Psoas muscle (tissue), 8 donors: Measurements from ENCODE around the gene TPMT. TPM values are rescaled to one million over a fixed set of nuclear protein-coding genes. Genes with fewer than 3 reads are reported as not detected.

Experiments used
- ATAC-seq, 4 donors: fragments of 200-7000 bp; cut with Tn5 transposase; one replicate each; pipeline ENCODE4 v1.9.1; 2020; ENCODE audit warnings: moderate library complexity in 3 of 4, mild to moderate bottlenecking in 2 of 4
- DNase-seq, 2 donors: peaks; one replicate each; pipeline ENCODE4 v3.0.0-alpha.2; 2020
- H3K27ac ChIP-seq: fragments of 200-600 bp; one replicate; pipeline ENCODE4 v1.8.0; 2022
- H3K27me3 ChIP-seq, 3 donors: fragments of 200-600 bp in 1 of 3; one replicate each; pipeline versions ENCODE4 v1.6.1 to v1.8.0; 2013 to 2022; ENCODE audit warnings: low read length in 2 of 3, mild to moderate bottlenecking in 2 of 3, moderate library complexity in 1 of 3; ENCODE audit not compliant: insufficient read depth in 3 of 3
- H3K36me3 ChIP-seq, 2 donors: fragments of 200-600 bp in 1 of 2; one replicate each; pipeline versions ENCODE4 v1.6.1 to v1.8.0; 2013 to 2022; ENCODE audit warnings: low read depth in 1 of 2, mild to moderate bottlenecking in 1 of 2, moderate library complexity in 1 of 2; ENCODE audit not compliant: insufficient read depth in 1 of 2
- H3K4me1 ChIP-seq: fragments of 200-600 bp; one replicate; pipeline ENCODE4 v1.8.0; 2022
- H3K4me3 ChIP-seq: fragments of 200-600 bp; one replicate; pipeline ENCODE4 v1.8.0; 2022; ENCODE audit warnings: mild to moderate bottlenecking
- H3K9me3 ChIP-seq: fragments of 200-600 bp; one replicate; pipeline ENCODE4 v1.8.0; 2022
- WGBS, 3 donors: extraction: QIAGEN DNeasy Blood & Tissue Kit; methylation state at CpG; one replicate each; pipeline versions ENCODE4 v1.1.6 to v1.1.7; 2013; 5-methylcytosine and 5-hydroxymethylcytosine counted together
- intact Hi-C, 2 donors: fragments of 100-400 bp; cut with DNase I; formaldehyde crosslinking; loops; one replicate each; pipeline versions ENCODE4 v1.11.0 to v1.14.2; 2022
- long read RNA-seq, 2 donors: library from polyadenylated mRNA; unstranded; transcript quantifications; one replicate each; pipeline ENCODE4 v2.0.0, GENCODE V29; 2021
- polyA plus RNA-seq, 3 donors: library from polyadenylated mRNA; stranded (reverse); fragments of 200-250 nt; gene quantifications; one replicate each; pipeline ENCODE4 v1.2.3, GENCODE V29; 2013
- total RNA-seq, 4 donors: library from RNA; stranded (reverse); fragmentation: NEBNext Ultra II Directional in 2 of 4; extraction: Animal tissue kit (Norgen Biotek cat#: 25700) in 2 of 4; gene quantifications; one replicate each; pipeline versions ENCODE4 v1.2.1 to v1.2.4, GENCODE V29; 2021 to 2023
- TF ChIP-seq, protein P1 (sequence below): fragments of 200-600 bp; IDR thresholded peaks from one replicate; pipeline ENCODE4 v1.8.0; 2022; ENCODE audit warnings: antibody characterized with exemption
- donor health status: healthy with polysubstance abuse.
- donor health status: DM: no; HTN: no; CAD: no; lungs with moderate emphysema.
- donor health status: Bipolar disorder and iron deficiency.
- donor health status: healthy.
- donor health status: DM: yes; HTN: yes; CAD: no.
- donor health status: DM: no; HTN: no; CAD: no.
- donor health status: DM: no; HTN: no; CAD: no.
- donor health status: DM: yes; HTN: yes; CAD: no.

Gene TPMT
- total RNA-seq (10 to 100 TPM in 1 of 4 donors, 1 to 10 TPM in 3; 7.9 to 10.3 (median 9.5) TPM), polyA plus RNA-seq (10 to 100 TPM in 2 of 3 donors, 1 to 10 TPM in 1; 8.2 to 19.3 (median 16.6) TPM)
- long read RNA-seq, donor 1, transcript TPMT-201 (9 exons, 3,181 nt) = major isoform, 18 of 18 reads
- long read RNA-seq, donor 1, partial matches to known transcripts = 0 of 18 reads
- long read RNA-seq, donor 1, other reads (novel, unspliced or antisense) = 0 of 18 reads
- long read RNA-seq, donor 2, transcript TPMT-201 (9 exons, 3,181 nt) = major isoform, 18 of 21 reads
- long read RNA-seq, donor 2, partial matches to known transcripts = 1 of 21 reads
- long read RNA-seq, donor 2, other reads (novel, unspliced or antisense) = 2 of 21 reads

DNA sequence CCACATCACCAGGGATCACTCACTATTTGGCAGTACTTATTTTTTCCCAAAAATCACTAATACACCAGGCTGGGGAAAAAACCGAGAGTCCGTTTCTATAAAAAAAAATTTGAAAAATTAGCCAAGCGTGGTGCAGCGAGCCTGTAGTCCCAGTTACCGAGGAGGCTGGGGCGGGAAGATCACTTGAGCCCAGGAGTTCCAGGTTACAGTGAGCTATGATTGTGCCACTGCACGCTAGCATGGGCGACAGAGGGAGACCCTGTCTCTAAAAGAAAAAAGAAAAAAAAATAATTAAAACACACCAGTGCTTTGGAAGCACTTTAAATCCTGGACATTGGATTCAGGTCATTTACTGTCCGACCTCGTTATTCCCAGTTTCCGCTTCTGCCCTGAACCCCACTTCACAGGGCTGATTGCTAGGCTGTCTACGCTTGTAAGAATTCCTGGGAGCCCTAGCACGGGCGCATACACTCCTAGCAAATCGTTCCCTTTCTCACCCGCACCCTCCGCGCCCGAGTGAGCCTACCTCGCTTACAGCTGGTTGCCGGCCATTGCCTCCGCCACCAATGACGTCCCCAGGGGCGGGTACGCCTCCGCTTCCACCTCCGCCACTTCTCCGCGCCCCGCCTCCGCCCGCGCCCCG is at the start of gene TPMT:
TPMT (minus strand) TSS at position 571 of the 643 bp plus-strand sequence. CDS start 5,950 bp downstream, outside the sequence.
- peak within 1 kb of the TSS; percentile 90 for H3K4me3 ChIP-seq
- 0% methylated on average over 25 to 34 of the region's 34 CpGs for WGBS, 3 donors
- peak within 1 kb of the TSS; percentile 93 for H3K27ac ChIP-seq
- no peaks in the 10 kb centered on the region for H3K27me3 ChIP-seq
- TF ChIP-seq, protein P1, sequence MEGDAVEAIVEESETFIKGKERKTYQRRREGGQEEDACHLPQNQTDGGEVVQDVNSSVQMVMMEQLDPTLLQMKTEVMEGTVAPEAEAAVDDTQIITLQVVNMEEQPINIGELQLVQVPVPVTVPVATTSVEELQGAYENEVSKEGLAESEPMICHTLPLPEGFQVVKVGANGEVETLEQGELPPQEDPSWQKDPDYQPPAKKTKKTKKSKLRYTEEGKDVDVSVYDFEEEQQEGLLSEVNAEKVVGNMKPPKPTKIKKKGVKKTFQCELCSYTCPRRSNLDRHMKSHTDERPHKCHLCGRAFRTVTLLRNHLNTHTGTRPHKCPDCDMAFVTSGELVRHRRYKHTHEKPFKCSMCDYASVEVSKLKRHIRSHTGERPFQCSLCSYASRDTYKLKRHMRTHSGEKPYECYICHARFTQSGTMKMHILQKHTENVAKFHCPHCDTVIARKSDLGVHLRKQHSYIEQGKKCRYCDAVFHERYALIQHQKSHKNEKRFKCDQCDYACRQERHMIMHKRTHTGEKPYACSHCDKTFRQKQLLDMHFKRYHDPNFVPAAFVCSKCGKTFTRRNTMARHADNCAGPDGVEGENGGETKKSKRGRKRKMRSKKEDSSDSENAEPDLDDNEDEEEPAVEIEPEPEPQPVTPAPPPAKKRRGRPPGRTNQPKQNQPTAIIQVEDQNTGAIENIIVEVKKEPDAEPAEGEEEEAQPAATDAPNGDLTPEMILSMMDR = no peak
- ATAC-seq = peak; percentile 3 to 37 (median 19)
- intact Hi-C loops = no loop called here
- peaks cover 0 to under 1% of the 10 kb centered on the region in 2 donors for H3K36me3 ChIP-seq
- DNase-seq = peak in 1 of 2 donors; percentile 19
- H3K9me3 ChIP-seq = no peaks in the 10 kb centered on the region
- H3K4me1 ChIP-seq = peaks cover 17% of the 10 kb centered on the region

DNA sequence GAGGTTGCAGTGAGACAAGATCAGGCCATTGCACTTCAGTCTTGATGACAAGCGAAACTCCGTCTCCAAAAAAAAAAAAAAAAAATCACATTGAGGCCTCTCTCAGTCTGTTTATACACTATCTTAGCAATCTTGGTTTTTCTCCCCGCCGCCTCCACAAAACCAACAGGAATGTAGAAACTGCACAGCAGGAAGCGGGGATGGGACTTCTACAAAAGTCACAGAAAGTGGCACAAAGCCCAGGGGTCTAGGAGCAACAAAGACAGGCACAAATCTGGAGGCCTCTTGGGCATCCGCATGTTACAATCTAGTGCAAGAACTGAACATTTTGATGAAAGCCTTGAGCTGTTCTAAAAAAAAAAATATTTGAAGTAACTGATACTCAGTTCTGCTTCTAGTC is 48.9 kb upstream of the TPMT start:
- WGBS, 3 donors = 97 to 100% (median 97%) methylated on average over 6 of the region's 6 CpGs
- DNase-seq = no peak
- no peak overlapping the region for H3K27ac ChIP-seq
- no peaks in the 10 kb centered on the region for H3K27me3 ChIP-seq
- H3K4me1 ChIP-seq = no peaks in the 10 kb centered on the region
- H3K4me3 ChIP-seq = no peak overlapping the region
- TF ChIP-seq, protein P1 = no peak
- no peak for ATAC-seq
- peaks cover 0 to 76% of the 10 kb centered on the region in 2 donors for H3K36me3 ChIP-seq
- no peaks in the 10 kb centered on the region for H3K9me3 ChIP-seq
- intact Hi-C loops = no loop called here

DNA sequence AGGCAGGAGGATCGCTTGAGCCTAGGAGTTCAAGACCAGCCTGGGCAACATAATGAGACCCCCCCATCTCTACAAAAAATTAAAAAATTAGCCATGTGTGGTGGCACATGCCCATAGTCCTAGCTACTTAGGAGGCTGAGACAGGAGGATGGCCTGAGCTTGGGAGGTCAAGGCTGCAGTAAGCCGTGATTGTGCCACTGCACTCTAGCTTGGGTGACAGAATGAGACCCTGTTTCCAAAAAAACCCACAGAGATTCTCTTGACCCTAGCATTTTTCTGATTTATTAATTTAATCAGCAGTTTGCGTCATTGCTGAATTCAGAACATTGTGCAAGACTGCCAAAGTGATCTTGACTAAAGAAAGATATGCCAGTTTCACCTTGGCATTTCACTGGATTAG is 37.1 kb upstream of the TPMT start:
- TF ChIP-seq, protein P1 = no peak
- WGBS, 3 donors = 96 to 99% (median 98%) methylated on average over 3 of the region's 3 CpGs
- H3K36me3 ChIP-seq = peaks cover 0 to 54% of the 10 kb centered on the region in 2 donors
- H3K4me1 ChIP-seq = no peaks in the 10 kb centered on the region
- no peaks in the 10 kb centered on the region for H3K27me3 ChIP-seq
- H3K27ac ChIP-seq = no peak overlapping the region
- no peak for ATAC-seq
- DNase-seq = no peak
- H3K4me3 ChIP-seq = no peak overlapping the region
- intact Hi-C loops = no loop called here
- no peaks in the 10 kb centered on the region for H3K9me3 ChIP-seq

DNA sequence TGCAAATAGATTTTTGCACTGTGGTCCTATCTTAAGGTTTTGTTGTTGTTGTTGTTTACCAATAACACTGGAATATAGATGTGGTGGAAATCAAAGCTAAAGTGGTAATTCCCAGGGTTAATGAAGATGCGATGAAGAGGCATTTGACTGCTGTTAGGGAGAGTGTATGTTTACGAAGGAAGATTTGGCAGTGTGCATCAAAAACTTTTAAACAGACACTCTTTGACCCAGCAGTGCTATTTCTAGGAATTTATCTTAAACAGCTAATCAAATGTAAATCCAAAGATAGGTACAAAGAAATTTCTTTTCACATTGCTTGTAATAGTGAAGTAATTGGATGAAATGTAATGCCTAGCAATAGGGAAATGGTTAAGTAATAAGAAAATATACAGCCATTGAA is 34.3 kb upstream of the TPMT start:
- peaks cover 0 to 52% of the 10 kb centered on the region in 2 donors for H3K36me3 ChIP-seq

More for the DNA sequence above, 34.3 kb upstream of the TPMT start:
- Histone ChIP-seq H3K4me3 (no peak overlapping the region), H3K9me3 (no peaks in the 10 kb centered on the region), H3K27ac (no peak overlapping the region), H3K4me1 (no peaks in the 10 kb centered on the region), H3K27me3 (no peaks in the 10 kb centered on the region)
- intact Hi-C loops = no loop called here
- 93 to 99% (median 99%) methylated on average over 2 of the region's 2 CpGs for WGBS, 3 donors
- DNase-seq (no peak), ATAC-seq (no peak)
- TF ChIP-seq, protein P1 = no peak
